NCI-H345 treated with DMSO at 0.1 percent for 48 hours (cell line): ENCODE data around the gene PHF19.
A peak's percentile ranks its signal among the peaks of the same experiment; 100 is the strongest.

Source experiments
- DNase-seq: peaks from one replicate; lab custom pipeline; 2025; ENCODE audit not compliant: unreplicated experiment; lab: John Stamatoyannopoulos, UW

Gene PHF19

DNA sequence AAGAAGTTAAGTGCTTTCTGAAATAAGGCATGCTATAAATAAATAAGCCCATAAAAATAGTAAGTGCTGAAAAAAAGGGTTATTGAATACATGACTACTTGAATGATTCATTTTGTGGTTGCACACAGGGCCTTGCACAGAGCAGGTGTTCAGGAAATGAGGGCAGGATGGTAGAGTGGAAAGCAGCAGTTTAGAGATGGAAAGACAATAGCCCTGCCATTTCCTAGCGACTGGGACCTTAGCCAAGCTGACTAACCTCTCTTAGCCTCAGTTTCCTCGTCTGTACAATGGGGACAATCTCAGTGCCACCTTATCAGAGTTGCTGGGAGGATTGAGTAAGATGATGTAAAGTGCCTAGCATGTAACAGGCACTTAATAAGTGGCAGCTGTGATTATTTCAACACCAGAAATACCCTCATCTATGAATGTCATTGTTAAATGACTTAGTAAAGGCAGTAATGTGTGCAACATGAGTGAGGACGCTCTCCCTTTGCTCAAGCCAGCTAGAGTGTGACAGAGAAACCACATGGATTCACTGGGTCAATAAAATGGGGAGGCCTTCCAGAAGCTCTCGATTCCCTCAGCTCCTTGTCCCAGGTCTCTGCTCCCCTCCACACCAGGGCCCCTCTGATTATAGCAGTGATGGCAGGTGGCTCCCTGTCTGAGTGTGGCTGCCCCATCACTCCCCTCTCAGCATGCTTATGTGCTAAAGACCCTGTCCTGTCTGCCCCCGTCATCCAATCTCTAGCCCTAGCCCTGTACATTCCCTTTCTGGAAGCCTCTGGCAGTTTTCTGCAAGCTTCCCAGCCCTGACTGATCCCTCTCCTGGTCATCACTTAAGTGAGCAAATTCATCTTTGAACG, 16.0 kb upstream of the PHF19 start:
- no peak for DNase-seq

DNA sequence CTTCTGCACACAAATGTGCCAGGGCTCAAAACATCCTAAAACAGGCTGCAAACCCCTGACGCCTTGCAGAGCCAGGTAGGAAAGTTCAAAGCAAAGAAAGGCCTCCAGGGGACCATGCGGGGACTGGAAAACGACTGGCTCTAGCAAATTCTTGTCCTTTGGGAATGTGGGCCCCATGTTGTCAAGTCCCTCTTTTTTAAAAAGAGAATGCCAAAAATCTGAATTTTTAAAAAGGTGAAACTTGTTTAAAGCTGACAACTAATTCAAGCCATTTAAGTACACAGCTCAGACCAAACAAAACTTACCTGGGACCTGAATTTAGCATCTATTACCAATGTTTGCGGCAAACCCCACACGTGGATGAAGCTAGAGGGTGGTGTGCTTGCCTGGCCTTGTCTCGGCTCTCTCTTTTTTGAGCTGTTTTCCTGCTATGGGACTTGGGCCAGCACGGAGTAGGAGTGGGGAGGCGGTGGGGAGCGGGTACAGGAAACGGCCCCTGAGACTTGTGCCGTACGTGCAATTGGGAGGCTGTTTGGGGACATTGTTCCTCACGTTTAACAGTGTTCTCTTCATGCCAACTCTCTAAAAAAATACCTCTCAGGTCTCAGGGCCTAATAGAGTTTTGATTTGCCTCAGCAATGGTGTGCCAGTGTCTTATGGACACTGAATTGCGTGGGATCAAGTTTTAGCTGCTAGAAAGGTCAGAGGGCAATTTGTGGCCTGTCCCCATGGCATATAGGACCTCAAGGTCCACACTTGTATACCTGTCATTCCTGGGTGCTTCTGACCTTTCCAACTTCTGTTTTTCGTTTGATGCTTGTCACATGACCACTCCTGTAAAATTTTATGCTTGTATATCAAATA, 15.1 kb upstream of the PHF19 start:
- no peak for DNase-seq

DNA sequence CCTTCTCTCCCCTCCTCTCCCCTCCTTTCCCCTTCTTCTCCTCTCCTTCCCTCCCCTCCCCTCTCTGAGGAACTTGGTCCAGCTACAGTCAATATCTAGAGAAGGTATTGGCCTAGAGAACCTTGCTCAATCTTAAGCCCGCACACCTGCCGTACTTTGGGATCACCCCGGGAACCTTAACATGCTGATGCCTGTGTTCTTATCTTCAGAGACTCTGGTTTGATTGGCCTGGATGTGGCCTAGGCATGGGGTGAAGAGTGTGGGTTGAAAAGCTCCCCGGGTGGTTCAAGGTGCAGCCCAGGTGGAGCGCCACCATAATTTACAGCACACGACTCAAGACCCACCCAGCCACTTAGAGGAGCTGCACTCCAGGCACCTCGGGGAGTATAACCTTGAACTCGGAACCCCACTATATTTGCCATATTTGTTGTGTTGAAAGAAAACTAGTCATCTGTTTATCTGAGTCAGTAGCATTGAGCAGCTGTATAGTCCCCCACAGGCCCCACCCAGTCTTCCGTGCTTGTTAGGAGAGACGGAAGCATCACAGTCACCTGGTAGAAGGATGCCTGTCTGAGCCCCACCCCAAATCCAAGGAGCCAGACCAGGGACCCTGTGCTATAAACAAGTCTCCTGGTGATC, 14.4 kb upstream of the PHF19 start:
- DNase-seq: no peak

DNA sequence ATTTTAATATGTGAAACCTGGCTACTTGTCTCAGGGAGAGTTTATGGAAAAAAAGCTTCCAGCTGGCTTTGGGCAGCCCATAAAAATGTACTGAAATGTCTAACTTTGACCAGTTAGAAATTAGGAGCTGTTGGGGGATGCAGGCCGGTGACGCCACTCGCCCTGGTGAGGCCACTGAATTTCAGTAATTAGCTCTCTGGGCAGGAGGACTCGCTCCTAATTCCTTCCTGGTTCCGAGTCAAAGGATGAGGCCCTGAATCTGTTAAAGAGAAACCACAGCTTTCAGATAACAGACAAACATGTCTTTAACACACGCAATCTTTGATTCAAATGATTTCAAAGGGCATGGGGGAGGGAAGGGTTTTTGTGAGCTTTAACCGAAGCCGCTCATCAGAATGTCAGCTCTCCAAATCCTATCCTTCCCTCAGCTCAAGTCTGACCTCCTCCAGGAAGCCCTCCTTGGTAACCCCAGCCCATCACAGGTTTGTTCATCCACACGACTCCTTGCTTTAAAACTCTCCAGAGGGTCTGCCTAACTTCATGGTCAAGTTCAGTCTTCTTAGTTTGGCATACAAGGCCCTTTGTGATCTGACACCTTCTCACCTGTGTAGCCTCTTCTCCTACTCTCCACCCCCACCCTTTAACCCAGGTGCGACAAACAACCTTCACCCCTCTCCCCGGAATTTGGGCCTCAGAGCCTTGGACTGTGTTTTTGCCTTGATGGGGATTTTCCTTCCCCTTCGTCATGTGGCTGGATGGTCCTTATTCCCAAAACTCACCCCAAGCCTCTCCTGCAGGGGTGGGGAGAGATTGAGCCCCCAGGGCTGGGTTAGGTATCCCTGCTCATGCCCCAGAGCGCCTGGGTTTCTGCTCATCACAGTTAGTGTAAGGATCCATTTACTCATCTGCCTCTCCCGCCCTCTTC, 13.6 kb upstream of the PHF19 start:
- DNase-seq: no peak

DNA sequence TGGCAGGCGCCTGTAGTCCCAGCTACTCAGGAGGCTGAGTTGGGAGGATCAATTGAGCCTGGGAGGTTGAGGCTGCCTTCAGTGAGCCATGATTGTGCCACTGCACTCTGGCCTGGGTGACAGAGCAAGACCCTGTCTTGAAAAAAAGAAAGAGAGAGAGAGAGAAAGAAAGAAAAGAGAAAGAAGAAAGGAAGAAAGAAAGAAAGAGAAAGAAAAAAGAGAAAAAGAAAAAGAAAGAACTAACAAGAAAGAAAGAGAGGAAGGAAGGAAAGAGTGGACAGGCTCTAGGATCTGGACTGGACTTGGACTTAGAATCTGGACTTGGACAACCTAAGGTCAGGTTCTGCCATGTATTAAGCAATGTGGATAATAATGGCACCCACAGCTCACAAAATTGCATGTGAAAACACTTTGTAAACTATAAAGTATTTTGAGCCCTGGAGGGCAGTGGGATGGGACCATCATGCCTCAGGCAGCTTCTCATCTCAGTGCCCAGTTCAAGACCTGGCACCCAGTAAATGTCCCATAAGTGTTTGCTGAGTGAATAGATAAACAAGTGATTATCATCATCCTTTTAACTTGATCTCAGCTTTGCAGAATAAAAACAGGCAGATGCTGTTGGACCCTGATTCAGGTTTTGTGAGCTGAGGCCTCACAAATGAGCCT, 12.8 kb upstream of the PHF19 start:
- DNase-seq: peak; percentile 41

DNA sequence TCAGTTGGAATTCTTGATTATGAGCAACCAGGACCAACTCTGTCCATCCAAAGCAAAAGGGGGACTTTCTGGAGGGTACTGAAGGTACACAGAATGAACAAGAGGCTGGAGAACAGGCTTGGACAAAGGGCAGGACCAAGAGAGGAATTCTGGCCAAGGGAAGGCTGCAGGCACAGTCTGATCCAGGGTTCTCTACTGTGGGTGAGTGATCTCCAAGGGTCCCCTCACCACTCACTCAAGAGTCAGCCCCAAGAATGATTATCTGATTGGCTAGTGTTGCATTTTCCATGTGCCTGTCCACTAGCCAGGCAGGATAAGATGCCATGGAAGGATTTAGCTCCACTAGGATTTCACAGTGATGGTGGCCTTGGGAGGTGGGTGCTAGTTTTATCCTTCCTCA, 11.6 kb upstream of the PHF19 start:
- no peak for DNase-seq

DNA sequence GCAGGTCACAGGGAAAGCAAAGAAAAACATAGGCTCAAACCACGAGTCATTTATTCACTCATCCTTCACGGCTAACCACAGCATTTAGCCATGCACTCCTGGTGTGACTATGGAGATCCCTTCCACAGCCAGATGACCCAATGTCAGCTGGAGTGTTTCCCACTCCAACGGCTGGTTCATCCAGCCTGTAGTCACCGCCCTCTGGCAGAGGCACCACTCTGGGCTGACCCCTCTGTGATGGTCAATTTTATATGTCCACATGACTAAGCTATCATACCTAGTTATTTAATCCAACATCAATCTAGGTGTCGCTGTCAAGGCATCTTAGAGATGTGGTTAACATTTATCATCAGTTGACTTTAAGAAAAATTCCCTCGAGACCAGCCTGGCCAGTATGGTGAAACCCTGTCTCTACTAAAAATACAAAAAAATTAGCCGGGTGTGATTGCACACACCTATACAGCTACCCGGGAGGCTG, 9.5 kb upstream of the PHF19 start:
- no peak for DNase-seq

DNA sequence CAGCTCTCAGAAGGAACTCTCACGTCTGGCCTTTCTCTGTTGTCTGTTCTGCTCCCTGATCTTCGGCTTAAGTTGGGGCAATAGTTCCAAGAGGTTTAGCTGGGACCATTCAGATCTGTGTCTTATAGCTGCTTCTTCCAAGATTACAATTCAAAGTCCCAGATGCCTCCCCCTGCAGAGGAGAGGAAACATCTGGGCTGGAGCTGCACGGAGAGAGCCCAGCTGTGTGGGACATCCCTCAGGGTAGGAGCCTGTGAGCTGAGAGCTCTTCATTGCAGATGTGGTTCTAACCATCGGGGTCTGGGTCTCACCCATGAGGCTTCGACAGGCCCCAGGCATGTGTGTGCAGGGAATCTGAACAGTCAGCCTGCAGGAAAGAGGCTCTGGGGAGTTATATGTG, 9.0 kb upstream of the PHF19 start:
- no peak for DNase-seq

DNA sequence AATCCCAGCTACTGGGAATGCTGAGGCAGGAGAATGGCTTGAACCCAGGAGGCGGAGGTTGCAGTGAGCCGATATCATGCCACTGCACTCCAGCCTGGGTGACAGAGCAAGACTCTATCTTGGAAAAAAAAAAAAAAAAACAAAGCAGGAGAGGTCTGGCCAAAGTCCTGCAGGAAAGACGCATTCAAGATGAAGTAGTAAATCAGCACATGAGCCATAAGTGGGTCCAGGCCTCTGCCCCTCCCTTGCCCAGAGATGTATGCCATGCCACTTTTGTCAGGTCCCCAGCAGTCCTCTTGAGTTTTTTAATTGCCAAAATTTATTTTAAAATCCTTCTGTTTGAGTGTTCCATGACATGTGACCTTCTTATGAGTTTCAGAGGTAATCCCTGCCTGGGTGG, 8.5 kb upstream of the PHF19 start:
- no peak for DNase-seq

DNA sequence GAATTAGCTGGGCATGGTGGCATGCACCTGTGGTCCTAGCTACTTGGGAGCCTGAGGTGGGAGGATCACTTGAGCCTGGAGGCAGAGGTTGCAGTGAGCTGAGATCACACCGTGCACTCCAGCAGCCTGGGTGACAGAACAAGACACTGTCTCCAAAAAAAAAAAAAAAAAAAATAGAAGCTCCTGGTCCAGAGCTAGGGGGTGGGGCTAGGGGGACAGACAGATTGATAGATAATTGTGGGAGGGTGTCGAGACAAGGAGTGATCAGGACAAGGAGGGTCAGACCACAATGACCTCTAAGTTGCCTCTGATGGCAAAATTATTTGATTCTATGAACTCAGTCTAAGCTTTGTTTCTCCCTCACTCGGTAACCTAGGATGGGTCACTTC, 6.6 kb upstream of the PHF19 start:
- DNase-seq: no peak

DNA sequence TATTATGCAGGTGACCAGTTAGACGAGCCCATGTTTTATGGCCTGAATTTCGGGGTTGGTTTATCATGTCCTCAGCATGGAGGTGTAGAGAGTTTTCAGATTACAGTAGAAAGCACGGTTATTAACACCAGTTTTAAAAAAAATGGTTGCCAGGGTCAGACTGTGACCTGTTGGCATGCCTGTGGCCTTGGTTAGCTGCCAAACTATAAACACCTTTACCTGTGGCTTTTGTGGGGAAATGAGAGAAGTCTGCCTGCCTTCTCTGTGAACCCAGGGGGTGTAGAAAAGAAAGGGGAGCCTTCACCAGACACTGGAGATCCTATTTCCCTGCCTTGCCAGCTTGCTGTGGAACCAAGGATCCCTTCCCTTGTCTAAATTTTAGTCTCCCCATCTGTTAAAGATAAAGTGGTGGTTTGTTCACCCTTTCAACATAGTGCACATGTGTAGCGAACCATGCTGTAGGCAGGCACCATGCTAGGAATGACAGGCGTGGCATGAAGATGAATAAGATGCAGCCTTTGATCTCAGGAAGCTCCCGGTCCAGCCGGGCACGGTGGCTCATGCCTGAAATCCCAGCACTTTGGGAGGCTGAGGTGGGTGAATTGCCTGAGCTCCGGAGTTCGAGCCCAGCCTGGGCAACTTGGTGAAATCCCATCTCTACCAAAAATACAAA, 6.1 kb upstream of the PHF19 start:
- no peak for DNase-seq

DNA sequence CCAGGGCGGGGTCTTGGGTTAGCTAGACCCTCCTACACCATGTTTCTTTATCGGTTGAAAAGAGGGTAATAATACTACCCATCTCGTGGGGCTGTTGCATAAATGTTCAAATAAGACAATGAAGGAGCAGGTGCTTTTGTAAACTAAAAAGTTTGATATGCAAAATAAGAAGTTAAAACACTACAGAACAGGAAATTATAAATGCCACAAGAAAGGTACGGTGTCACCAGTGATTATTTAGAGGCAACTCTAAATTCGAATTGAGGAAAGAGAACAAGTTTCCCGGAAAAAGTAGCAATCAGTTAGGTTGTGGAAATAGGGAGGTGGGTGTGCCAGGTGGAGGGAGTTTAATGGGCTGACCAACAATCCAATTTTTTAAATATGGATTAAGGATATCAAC, 2.5 kb upstream of the PHF19 start:
- no peak for DNase-seq

DNA sequence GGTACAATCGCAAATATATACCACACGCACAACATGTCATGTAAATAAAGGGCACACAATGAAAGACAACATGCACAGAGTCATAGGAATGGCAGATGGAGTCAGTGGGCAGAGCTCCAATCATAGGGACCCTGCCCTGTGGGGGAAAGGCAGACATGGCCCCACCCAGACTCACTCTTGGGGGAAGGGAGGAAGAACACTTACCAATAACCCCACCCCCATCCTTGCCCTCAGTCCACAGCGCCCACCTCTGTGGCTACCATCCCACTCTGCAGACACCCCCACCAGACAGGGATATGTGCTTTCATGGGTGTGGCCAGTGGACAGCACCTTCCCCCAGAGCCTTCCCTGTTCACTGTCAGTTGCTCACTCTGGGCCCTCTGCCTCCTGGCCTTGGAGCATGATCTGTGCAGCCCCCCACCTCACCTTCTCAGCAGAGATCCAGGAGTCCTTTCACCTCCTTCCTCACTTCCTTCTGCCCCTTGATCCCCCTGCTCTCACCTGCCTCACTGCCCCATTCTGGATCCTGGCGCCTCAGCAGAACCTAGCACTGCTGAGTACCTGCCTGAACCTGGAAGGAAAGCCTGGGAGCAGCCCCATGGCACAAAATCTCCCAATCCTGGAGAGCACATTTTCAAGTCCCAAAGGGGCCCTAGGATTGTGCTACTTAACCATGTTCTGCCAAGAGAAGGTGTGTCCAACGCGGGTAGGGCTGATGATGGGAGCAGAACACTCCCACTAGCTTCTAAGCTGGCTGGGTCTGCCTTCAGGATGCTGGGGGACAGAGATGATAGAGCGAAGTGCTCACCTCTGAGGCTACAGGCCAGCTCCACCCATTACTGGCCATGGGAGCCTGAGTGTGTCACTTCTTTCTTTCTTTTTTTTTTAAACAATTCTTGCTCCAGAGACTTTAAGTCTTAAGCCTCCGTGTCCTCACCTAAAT, 1.5 kb upstream of the PHF19 start:
- no peak for DNase-seq

DNA sequence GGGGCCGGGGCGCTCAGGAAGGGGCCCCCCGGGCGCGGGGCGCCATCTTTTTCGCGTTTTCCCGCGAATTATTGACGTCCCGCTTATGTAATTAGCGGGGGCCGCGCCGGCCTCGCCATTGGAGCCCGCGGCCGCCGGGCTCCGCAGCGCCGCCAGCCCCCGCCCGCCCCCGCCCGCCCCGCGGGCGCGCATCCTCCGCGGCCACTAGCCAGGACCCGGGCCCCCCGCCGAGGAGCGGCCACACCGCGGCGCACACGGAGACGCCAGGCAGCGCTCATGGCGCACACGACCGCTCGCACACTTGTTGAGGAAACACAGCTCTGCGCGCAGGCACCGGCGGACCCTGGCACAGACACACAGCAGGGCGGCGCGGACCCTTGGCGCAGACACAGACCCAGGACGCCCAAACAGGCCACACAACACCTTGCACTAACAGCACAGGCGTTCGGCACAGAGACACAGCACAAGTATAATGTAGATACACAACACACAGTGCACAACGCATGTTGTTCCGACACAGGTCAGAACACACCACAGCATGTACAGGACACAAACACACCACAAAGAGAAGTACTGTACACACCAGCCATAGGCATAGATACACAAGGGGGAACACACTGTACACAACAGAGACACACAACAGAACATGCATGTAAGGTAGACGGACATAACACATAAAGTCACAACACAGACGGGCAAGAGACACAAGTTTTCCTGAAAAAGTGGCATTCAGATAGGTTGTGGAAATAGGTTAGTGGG, 467 bp upstream of the PHF19 start:
- DNase-seq: peak; percentile 60

DNA sequence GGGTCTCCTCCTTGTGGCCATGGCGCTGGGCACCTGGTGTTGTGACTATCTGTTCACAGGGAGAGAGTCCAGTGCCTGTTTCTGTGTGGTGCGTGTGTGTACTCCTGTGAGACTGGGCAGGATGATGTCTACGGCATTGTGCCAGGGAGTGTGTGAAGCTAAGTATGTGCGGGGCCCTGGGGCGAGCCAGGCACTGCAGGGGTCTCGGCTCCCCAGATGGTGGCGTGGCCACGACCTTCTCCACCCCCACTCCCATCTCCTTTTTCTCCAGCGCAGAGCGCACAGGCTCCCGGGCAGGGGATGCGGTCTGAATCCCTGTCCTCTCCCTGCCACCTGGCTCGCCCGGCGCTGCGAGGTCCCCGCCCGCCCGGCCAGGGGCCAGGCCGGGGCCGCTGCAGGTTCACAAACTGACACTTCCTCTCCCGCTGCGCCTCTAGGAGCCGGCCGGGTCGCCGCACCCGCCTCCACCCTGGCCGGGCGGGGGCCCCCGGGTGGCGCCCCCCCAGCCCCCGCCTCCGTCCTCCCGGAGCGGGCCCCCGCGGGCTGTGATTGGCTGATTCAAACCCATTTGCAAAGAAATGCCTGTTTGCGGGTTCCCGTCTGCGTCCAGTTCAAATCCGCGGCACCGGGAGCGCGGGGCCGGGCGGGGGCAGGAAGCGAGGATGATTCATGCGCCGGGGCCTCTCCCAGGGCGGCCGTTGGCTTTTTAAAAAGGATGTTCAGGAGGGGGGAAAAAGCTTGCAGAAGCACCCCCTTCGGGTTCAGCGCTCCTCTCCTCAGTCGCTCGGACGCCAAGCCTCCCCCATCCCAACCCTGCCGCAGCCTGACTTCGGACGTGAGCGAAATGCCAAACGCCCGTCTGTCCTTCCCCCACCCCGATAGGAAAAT, 790 bp downstream of the PHF19 start:
- peak; percentile 77 for DNase-seq

DNA sequence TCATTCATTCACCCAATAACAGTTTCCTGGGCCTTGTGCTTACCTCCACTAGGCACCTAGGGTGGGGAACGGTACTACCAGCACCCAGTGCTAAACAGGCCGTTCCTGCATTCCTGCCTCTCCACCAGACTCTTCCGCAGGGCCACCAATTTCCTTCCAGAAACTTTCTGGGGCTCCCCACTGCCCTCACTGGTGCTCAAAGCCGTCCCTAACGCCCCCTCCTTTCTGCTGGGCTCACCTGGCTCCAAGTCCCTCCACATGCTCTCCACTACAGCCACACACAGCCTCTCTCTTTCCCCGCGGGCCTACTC, 1.4 kb downstream of the PHF19 start:
- DNase-seq: no peak

DNA sequence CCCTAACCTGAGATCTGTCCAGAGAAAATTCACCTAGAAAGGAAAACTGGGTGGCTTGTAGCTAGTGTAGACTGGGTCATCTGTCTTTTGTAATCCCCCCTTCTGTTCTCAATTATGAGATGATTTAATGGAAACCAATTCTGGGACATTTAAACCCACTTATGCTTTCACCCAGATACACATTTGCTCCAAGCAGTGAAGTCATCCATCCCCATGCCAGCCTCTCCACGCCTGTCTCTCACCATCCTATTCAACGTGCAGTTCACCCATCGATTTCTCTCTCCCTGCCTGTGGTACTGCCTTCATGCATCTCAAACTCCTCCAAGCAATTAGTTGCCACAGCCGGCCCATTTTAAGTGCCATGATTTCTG, 1.8 kb downstream of the PHF19 start:
- no peak for DNase-seq
